Gastrocnemius medialis (tissue), 4 donors: ENCODE data around the gene CNOT10.

Experiments
- POLR2A ChIP-seq, 2 donors: fragments of 450-650 bp; IDR thresholded peaks; one replicate each; pipeline ENCODE4 v1.6.1; 2017; ENCODE audit warnings: antibody characterized with exemption in 2 of 2, mild to moderate bottlenecking in 2 of 2, moderate library complexity in 2 of 2
- TF ChIP-seq, protein P1 (sequence below), 5 experiments: fragments of 450-650 bp in 3 of 5; fragments of 200-600 bp in 2 of 5; sonication (generic) in 2 of 5; IDR thresholded peaks in 4 of 5; conservative IDR thresholded peaks in 1 of 5; 1 replicate in 4 of 5; 2 replicates in 1 of 5; pipeline ENCODE4 v1.5.1; 2016 to 2019; ENCODE audit warnings: antibody characterized with exemption in 5 of 5, mild to moderate bottlenecking in 3 of 5, moderate library complexity in 3 of 5

DNA sequence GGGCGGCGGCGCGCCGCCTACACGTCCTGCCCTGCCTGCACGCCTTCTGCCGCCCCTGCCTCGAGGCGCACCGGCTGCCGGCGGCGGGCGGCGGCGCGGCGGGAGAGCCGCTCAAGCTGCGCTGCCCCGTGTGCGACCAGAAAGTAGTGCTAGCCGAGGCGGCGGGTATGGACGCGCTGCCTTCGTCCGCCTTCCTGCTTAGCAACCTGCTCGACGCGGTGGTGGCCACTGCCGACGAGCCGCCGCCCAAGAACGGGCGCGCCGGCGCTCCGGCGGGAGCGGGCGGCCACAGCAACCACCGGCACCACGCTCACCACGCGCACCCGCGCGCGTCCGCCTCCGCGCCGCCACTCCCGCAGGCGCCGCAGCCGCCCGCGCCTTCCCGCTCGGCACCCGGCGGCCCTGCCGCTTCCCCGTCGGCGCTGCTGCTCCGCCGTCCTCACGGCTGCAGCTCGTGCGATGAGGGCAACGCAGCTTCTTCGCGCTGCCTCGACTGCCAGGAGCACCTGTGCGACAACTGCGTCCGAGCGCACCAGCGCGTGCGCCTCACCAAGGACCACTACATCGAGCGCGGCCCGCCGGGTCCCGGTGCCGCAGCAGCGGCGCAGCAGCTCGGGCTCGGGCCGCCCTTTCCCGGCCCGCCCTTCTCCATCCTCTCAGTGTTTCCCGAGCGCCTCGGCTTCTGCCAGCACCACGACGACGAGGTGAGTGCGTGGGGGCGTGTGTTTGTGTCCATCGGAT is 133.4 kb downstream of the CNOT10 start:
- no peak for TF ChIP-seq POLR2A (IDR thresholded peaks at IDR 0.05)
- TF ChIP-seq, protein P1, sequence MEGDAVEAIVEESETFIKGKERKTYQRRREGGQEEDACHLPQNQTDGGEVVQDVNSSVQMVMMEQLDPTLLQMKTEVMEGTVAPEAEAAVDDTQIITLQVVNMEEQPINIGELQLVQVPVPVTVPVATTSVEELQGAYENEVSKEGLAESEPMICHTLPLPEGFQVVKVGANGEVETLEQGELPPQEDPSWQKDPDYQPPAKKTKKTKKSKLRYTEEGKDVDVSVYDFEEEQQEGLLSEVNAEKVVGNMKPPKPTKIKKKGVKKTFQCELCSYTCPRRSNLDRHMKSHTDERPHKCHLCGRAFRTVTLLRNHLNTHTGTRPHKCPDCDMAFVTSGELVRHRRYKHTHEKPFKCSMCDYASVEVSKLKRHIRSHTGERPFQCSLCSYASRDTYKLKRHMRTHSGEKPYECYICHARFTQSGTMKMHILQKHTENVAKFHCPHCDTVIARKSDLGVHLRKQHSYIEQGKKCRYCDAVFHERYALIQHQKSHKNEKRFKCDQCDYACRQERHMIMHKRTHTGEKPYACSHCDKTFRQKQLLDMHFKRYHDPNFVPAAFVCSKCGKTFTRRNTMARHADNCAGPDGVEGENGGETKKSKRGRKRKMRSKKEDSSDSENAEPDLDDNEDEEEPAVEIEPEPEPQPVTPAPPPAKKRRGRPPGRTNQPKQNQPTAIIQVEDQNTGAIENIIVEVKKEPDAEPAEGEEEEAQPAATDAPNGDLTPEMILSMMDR (IDR thresholded peaks at IDR 0.05 in 4 of 5, conservative IDR thresholded peaks at IDR 0.05 in 1 of 5): no peak
